MM.1S (cell line): ENCODE data around the gene SDF4.

Source experiments
- CTCF ChIP-seq: fragments of 300-600 bp; sonication (generic); IDR thresholded peaks from 2 replicates; pipeline ENCODE4 v1.5.1; 2016; ENCODE audit warnings: antibody characterized with exemption, low read length, mixed read lengths
- EZH2 ChIP-seq: fragments of 300-600 bp; sonication (generic); optimal IDR thresholded peaks from 2 replicates; pipeline ENCODE3; 2017; ENCODE audit warnings: low read depth, mild to moderate bottlenecking, antibody characterized with exemption, low read length, mixed read lengths
- EZH2phosphoT487 ChIP-seq: fragments of 300-600 bp; sonication (generic); IDR thresholded peaks from 2 replicates; pipeline ENCODE4 v1.6.1; 2018; ENCODE audit warnings: antibody characterized with exemption, low read length

DNA sequence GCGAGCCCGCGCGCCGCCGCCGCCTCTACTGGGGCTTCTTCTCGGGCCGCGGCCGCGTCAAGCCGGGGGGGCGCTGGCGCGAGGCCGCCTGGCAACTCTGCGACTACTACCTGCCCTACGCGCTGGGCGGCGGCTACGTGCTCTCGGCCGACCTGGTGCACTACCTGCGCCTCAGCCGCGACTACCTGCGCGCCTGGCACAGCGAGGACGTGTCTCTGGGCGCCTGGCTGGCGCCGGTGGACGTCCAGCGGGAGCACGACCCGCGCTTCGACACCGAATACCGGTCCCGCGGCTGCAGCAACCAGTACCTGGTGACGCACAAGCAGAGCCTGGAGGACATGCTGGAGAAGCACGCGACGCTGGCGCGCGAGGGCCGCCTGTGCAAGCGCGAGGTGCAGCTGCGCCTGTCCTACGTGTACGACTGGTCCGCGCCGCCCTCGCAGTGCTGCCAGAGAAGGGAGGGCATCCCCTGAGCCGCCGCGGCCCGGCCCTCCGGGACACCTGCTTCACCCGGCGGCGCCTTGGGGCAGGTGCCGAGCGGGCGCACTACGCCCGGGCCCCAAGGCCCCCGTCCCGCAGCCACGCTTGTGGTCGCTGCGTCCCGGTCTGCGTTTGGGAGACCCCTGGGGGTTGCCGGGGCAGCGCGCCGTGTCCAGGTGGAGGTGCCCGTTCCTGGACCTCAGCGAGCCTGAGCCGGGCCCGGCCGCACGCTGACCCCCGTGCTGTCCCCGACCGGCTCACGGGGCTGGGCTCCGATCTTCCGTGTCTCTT, 1.2 kb upstream of the SDF4 start:
- TF ChIP-seq CTCF = no peak
- TF ChIP-seq EZH2 = no peak
- TF ChIP-seq EZH2phosphoT487 = no peak
